KBM-7 (cell line): ENCODE data around the gene RAI1.

Experiments
- DNase-seq: peaks from one replicate; pipeline ENCODE4 v3.0.0-alpha.2; 2015
- in situ Hi-C: fragments of 300-500 bp; cut with MboI; formaldehyde crosslinking; loops from 2 replicates; pipeline ENCODE4 v1.14.3; 2020; ENCODE audit warnings: low sequenced_read_pairs, low pct_unique_long_range_greater_than_20kb, mixed read lengths

Gene RAI1

DNA sequence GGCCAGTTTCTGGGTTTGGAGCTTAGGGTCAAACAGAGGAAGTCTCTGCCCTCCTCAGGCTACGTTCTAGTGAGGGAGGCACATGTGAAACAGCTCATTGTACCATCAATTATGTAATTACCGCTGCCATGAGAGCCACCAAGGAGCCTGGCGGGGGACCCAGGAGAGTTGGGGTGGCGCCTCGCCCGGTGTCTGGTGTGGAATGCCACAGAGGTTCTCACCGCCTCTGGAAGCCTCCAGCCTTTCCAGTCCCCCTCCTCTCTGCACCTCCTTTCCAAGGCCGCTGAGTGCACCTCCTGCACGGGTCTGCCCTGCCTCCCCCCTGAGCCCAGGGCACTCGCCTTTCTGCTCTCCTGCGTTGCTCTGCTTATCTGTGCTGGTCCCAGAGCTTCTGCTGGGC is 104.1 kb downstream of the RAI1 start:
- no peak for DNase-seq
- in situ Hi-C loops: no loop called here

DNA sequence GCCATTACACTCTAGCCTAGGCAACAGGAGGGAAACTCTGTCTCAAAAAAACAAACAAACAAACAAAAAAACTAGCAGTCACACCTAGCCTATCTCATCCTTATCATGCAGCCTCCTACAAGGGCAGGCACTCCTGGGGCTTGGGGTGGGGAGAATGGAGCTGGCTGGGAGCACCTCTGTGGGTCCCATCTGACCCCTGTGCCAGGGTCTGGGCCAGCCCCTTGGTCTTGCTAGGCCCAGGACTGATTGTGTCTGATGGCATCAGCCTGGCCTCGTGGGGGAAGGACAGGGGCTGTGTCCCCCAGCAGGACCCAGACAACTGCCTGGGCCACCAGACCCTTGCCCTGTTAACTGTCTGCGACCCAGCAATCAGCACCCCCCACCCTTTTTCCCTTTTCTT is 105.7 kb downstream of the RAI1 start:
- DNase-seq: no peak
- in situ Hi-C loops: no loop called here

DNA sequence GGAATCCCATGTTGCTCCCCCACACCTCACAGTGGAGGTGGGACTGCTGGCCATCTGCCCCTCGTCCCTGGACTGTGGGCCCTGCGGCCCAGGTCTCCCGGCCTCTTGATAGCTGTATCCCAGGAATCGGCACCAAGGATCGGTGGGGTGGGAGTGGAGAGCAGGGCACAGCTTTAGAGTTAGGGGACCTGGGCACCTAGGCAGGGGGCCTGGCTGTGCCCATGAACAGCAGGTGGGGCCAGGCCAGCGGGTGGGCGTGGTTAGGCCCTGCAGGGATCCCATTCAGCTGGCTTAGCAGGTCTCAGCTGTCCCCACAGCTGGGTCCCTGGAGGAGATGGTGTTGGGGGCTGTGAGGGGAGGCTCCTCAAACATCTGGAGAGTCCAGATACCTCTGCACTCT is 106.3 kb downstream of the RAI1 start:
- no peak for DNase-seq
- in situ Hi-C loops: no loop called here

- no peak for DNase-seq
- in situ Hi-C loops: no loop called here
Measured at GRCh38 chr17:17788967-17789366, 107.7 kb downstream of the RAI1 start.

GRCh38 chr17:17789410-17789809 is 108.2 kb downstream of the RAI1 start:
- DNase-seq: no peak
- in situ Hi-C loops: no loop called here

DNA sequence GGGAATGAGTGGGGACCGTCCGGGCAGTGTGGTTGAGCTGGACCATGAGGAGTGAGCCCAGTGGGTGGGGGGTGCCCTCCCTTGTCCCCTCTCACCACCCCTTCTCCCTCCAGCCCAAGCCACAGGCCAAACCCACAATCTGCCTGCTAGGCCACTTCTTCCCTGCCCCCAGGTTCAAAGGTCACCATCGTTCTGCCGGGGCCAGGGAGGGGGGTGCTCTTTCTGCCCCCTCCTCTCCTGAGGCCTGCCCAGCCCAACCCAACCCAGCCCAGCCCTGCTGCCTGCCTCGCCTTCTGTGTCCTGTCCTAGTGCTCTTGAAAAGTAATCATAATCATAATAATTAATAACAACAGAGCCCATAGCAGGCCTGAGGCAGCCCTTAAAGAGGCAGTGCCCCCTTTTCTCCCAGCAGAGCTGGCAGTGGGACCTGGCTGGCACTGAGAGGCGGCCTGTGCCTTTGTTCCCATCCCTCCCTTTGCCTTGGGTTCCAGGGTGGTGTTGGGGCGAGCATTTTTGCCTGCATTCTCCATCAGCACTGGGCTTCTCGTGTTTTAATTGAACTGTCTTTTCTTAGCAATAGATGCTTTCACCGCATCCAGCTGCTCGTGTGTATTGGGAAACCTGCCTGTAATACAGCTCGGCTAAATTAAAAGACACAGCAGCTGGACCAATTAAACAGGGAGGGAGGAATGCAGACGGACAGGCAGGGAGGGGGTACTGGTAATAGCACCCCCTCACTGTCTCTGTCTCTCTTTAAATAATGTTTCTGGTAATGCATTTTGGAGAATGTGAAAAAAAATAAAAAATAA is 108.8 kb downstream of the RAI1 start:
- in situ Hi-C loops: no loop called here
- DNase-seq: no peak

- in situ Hi-C loops: no loop called here
- no peak for DNase-seq
Measured at GRCh38 chr17:17790637-17791464, 109.6 kb downstream of the RAI1 start.

DNA sequence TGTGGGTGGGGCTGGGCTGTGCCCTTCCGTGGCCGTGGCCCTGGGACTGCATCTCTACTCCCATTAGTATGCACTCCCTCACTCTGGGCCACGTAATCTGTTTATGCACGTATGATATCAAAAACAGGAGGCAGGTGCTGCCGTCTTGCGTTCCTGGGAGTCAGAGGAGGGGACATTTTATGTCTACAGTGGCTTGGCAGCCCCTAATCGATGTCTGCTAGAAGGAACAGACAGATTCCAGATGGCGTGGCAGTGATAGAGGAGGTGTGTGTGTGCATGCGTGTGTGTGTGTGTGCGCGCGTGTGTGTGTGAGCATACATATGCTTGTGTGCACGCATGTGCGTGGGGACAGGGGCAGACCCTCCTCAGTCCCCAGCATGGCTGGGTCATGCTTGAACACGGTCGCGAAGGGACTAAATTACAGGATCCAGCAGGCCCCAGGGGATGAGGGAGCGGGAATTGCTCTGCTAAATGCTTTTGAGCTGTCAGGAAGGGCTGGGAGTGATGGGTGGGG is 110.8 kb downstream of the RAI1 start:
- DNase-seq: no peak
- in situ Hi-C loops: no loop called here

DNA sequence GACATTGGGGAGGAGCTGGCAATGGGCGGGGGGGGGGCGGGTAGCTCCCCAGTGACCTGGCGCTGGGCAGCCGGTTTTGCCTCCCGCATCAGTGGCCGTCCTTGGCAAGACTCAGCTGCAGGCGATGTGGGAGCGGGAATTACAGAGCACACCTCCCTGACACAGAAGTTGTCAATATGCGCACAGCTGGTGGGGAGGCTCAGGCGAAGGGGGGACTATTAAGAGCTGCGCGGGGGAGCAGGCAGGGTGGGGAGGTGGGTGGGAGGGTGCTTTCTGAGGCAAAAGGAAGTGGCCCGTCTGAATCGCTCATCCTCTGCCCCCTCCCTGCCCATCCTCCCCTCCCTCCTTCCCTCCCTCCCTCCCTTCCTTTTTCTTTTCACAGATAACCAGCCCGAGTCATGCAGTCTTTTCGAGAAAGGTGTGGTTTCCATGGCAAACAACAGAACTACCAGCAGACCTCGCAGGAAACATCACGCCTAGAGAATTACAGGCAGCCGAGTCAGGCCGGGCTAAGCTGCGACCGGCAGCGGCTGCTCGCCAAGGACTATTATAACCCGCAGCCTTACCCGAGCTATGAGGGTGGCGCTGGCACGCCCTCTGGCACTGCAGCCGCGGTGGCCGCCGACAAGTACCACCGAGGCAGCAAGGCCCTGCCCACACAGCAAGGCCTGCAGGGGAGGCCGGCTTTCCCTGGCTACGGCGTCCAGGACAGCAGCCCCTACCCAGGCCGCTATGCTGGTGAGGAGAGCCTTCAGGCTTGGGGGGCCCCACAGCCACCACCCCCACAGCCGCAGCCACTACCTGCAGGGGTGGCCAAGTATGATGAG is 111.5 kb downstream of the RAI1 start:
- DNase-seq: peak; percentile 62
- in situ Hi-C loops: no loop called here

DNA sequence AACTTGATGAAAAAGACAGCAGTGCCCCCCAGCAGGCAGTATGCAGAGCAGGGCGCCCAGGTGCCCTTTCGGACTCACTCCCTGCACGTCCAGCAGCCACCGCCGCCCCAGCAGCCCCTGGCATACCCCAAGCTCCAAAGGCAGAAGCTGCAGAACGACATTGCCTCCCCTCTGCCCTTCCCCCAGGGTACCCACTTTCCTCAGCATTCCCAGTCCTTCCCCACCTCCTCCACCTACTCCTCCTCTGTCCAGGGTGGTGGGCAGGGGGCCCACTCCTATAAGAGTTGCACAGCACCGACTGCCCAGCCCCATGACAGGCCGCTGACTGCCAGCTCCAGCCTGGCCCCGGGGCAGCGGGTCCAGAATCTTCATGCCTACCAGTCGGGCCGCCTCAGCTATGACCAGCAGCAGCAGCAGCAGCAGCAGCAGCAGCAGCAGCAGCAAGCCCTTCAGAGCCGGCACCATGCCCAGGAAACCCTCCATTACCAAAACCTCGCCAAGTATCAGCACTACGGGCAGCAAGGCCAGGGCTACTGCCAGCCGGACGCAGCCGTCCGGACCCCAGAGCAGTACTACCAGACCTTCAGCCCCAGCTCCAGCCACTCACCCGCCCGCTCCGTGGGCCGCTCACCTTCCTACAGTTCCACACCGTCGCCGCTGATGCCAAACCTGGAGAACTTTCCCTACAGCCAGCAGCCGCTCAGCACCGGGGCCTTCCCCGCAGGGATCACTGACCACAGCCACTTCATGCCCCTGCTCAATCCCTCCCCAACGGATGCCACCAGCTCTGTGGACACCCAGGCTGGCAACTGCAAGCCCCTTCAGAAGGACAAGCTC is 112.3 kb downstream of the RAI1 start:
- DNase-seq: no peak
- in situ Hi-C loops: no loop called here

- in situ Hi-C loops: no loop called here
- no peak for DNase-seq
Measured at GRCh38 chr17:17794382-17794781, 113.1 kb downstream of the RAI1 start.

- no peak for DNase-seq
- in situ Hi-C loops: no loop called here
Measured at GRCh38 chr17:17795296-17795695, 114.0 kb downstream of the RAI1 start.

GRCh38 chr17:17795946-17796786 is 114.9 kb downstream of the RAI1 start:
- no peak for DNase-seq
- in situ Hi-C loops: no loop called here

- in situ Hi-C loops: no loop called here
- DNase-seq: no peak
Measured at GRCh38 chr17:17796787-17797061, 115.5 kb downstream of the RAI1 start.

- in situ Hi-C loops: no loop called here
- no peak for DNase-seq
Measured at GRCh38 chr17:17797119-17797809, 116.0 kb downstream of the RAI1 start.

- no peak for DNase-seq
Measured at GRCh38 chr17:17798010-17798556, 116.8 kb downstream of the RAI1 start.

GRCh38 chr17:17798573-17799255 is 117.5 kb downstream of the RAI1 start:
- in situ Hi-C loops: no loop called here
- DNase-seq: no peak

More at GRCh38 chr17:17798010-17798556, 116.8 kb downstream of the RAI1 start:
- in situ Hi-C loops: no loop called here
